Activated T-cell treated with anti-CD3 and anti-CD28 coated beads, Interleukin-2, amount 50 U/mL, for 24 hours (primary cell): ENCODE data around the gene USP48.
"Not testable (repeated sequence)": the region's sequence is repeated elsewhere in the genome, so short reads cannot be mapped to it uniquely, and the experiment has no call there.

Experiments
- DNase-seq: peaks from one replicate; pipeline ENCODE4 v3.0.0-alpha.2; 2020
- H3K27ac Mint-ChIP-seq: 2 replicates; pipeline ENCODE4 v1.8.0; 2020; ENCODE audit warnings: mild to moderate bottlenecking, mixed read lengths
- H3K27me3 Mint-ChIP-seq: 2 replicates; pipeline ENCODE4 v1.8.0; 2020; ENCODE audit warnings: mixed read lengths
- H3K36me3 Mint-ChIP-seq: 2 replicates; pipeline ENCODE4 v1.8.0; 2020; ENCODE audit warnings: low read depth, mixed read lengths
- H3K4me1 Mint-ChIP-seq: 2 replicates; pipeline ENCODE4 v1.8.0; 2020; ENCODE audit warnings: low read depth, mixed read lengths
- H3K4me3 Mint-ChIP-seq: 2 replicates; pipeline ENCODE4 v1.8.0; 2020; ENCODE audit warnings: mild to moderate bottlenecking, moderate library complexity, mixed read lengths
- H3K9me3 Mint-ChIP-seq: 2 replicates; pipeline ENCODE4 v1.8.0; 2020; ENCODE audit warnings: mixed read lengths

The USP48 gene, protein sequence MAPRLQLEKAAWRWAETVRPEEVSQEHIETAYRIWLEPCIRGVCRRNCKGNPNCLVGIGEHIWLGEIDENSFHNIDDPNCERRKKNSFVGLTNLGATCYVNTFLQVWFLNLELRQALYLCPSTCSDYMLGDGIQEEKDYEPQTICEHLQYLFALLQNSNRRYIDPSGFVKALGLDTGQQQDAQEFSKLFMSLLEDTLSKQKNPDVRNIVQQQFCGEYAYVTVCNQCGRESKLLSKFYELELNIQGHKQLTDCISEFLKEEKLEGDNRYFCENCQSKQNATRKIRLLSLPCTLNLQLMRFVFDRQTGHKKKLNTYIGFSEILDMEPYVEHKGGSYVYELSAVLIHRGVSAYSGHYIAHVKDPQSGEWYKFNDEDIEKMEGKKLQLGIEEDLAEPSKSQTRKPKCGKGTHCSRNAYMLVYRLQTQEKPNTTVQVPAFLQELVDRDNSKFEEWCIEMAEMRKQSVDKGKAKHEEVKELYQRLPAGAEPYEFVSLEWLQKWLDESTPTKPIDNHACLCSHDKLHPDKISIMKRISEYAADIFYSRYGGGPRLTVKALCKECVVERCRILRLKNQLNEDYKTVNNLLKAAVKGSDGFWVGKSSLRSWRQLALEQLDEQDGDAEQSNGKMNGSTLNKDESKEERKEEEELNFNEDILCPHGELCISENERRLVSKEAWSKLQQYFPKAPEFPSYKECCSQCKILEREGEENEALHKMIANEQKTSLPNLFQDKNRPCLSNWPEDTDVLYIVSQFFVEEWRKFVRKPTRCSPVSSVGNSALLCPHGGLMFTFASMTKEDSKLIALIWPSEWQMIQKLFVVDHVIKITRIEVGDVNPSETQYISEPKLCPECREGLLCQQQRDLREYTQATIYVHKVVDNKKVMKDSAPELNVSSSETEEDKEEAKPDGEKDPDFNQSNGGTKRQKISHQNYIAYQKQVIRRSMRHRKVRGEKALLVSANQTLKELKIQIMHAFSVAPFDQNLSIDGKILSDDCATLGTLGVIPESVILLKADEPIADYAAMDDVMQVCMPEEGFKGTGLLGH

DNA sequence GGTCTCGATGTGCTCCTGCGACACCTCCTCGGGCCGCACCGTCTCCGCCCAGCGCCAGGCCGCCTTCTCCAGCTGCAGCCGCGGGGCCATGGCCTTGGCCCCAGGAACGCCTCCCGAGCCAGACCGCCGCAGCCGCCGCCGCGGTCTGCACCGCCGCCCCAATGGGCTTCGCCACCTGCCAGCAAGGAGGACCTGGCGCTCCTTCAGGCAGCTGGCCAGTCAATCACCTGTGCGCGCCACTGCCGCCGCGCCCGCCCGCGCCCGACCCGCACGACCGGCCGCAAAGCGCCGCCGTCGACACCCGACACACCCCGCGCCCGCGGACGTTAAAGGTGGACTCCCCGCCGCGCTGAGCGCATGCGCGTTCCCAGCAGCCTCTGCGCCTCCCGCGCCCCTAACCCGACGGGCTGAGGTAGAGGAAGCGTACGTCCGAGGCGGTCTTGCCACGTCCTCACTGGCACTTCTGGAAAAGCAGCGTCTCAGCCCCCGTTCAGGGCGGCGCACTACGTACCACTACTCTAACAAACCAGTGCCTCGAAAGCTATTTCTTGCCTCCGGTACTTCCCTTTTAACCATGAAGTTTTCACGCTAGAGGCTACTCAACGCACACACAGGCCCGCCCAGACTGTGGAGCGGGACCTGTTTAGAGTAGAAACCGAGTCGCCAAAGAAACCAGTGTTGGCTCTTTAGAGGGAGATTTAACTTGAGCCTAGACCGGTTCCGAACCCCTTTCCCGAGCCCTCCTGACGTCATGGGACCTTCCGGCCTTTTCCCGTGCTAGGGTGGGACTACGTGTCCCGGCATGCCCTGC is at the start of gene USP48:
TSS of gene USP48 (minus strand) at position 282 of the 811 bp plus-strand sequence. CDS start at position 90, 192 bp downstream.
- Mint-ChIP-seq H3K36me3 (peaks cover 28% of the 10 kb centered on the region), H3K4me3 (peak within 1 kb of the TSS; percentile 87), H3K9me3 (peaks cover 2% of the 10 kb centered on the region), H3K27me3 (no peaks in the 10 kb centered on the region), H3K4me1 (peaks cover 34% of the 10 kb centered on the region), H3K27ac (peak within 1 kb of the TSS; percentile 100)
- peak; percentile 97 for DNase-seq

DNA sequence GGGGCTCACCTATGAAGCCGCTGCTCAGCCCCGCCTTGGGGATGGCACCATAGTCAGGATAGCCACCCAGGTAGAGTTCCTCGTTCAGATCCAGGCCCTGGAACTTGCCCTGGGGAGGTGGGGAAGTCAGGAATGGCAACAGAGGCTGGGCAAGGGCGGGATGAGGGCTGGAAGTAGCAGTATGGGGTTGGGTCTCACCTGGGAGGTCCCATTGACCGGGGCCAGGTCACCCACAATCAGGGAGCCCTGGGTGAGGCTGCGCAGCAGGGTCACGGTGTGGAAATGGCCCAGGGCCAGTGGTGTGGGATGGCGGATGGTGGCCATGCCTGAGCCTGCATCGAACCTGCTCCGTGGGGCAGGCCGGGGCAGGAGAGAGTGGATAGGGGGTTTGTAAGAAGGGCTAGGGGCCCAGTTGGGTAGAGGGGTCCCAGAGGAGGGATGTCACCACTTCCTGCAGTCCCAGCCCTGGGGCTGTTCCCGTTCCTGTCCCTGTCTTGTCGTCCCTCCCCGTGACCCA is 48.6 kb upstream of the USP48 start:
- Mint-ChIP-seq H3K4me3 (no peak overlapping the region), H3K36me3 (peaks cover 11% of the 10 kb centered on the region), H3K27ac (no peak overlapping the region), H3K9me3 (peaks cover 8% of the 10 kb centered on the region), H3K27me3 (no peaks in the 10 kb centered on the region), H3K4me1 (no peaks in the 10 kb centered on the region)
- no peak for DNase-seq

DNA sequence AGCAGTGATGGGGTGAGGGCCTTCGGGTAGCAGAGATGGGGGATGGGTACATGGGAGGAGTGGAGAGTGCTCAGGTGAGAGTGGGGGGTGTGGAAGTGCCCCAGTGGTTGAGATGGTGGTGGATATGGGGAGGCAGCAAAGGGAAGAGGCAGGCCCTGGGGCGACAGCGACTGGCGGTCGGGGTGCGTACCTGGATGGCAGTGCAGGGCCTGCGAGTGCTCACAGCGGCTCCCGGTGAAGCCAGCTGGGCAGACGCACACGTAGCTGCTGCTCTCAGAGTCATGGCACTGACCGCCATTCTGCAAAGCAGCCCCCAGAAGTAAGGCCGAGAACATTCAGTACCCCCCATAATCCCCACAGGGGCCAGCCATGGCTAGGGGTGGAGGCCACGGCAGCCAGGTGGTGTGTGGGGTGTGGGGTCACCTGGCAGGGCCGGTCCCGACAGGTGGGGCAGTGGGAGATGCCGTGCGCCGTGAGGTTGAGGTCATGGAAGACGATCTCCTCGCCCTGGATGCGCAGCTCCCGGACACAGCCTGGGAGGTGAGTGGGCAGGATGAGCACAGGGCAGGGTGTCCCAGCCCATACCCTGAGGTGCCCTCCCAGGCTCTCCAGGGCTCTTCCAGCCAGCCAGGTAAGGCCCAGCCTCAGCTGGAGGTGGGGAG is 48.0 kb upstream of the USP48 start:
- Mint-ChIP-seq H3K27ac (no peak overlapping the region), H3K9me3 (peaks cover 8% of the 10 kb centered on the region), H3K4me3 (no peak overlapping the region), H3K4me1 (no peaks in the 10 kb centered on the region), H3K36me3 (peaks cover 11% of the 10 kb centered on the region), H3K27me3 (no peaks in the 10 kb centered on the region)
- no peak for DNase-seq

DNA sequence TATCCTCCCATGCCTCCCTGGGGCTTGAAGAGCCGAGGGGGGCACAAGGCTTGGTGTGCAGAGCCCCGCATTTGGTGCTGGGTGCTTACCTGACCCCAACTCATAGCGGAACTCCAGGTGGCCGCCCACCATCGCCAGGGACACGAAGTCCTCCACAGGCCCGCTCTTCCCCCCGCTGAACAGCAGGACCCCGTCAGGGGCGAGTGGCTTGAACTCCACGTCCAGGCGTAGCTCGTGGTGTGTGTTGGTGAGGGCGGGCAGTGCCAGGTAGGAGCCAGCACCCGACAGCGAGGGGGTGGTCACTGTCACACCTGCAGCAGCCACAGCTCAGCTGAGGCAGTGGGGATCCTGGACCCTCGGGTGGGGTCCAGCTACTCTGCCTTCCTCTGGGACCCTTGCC is 46.3 kb upstream of the USP48 start:
- H3K36me3 Mint-ChIP-seq, result peaks cover 7% of the 10 kb centered on the region
- no peak for DNase-seq
- H3K27ac Mint-ChIP-seq, result no peak overlapping the region
- no peak overlapping the region for H3K4me3 Mint-ChIP-seq
- peaks cover 7% of the 10 kb centered on the region for H3K9me3 Mint-ChIP-seq
- no peaks in the 10 kb centered on the region for H3K27me3 Mint-ChIP-seq
- H3K4me1 Mint-ChIP-seq, result no peaks in the 10 kb centered on the region

DNA sequence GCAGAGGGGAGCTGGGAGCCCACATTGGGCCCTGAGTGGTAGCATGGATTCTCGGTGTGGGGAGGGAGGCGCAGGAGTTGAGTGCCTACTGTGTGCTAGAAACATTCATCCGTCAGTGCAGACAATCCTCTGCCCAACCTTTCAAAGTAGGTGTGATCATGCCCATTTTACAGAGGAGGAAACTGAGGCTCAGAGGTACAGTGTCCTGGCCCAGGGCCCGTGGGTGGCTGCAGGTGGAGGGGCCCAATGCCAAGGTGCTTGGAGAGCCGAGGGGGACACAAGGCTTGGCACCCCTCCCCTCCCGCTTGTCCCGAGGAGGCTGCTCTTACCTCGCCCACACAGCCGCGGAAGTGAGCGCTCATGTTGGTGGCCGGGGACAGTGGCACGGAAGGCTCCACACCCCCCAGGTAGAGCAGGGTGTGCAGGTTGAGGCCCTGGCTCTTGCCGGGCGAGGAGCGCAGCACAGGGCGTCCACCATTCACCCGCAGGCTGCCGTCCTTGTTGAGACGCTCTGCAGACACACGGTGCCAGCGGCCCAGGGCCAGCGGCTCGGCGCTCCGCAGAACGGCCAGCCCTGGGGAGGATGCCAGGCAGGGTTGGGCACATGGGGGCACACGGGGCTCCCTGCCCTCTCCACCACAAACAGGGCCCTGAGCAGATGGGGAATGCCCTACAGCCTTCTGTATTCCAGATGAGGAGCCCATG is 45.7 kb upstream of the USP48 start:
- DNase-seq, result no peak
- Mint-ChIP-seq H3K36me3 (peaks cover under 1% of the 10 kb centered on the region), H3K4me3 (no peak overlapping the region), H3K27ac (no peak overlapping the region), H3K4me1 (no peaks in the 10 kb centered on the region), H3K27me3 (peaks cover 3% of the 10 kb centered on the region), H3K9me3 (peaks cover under 1% of the 10 kb centered on the region)

DNA sequence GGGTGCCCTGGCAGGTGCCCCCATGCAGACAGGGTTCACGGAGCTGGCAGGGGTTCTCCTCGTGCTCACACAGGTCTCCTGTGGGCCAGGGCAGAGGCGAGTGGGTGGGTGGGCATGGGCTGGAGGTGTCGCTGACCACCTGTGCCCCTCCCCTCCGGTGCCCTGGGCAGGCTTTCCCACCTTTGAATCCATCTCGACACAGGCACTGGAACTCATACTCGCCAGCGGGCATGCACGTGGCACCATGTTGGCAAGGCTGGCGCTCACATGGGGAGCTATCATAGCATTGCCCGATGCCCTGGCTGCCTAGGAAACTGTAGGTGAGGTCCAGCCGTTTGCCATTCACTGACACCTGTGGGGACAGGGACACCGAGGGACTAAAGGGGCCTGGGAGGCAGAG is 45.1 kb upstream of the USP48 start:
- Mint-ChIP-seq H3K9me3 (no peaks in the 10 kb centered on the region), H3K27me3 (peaks cover 5% of the 10 kb centered on the region), H3K4me3 (no peak overlapping the region), H3K27ac (no peak overlapping the region), H3K36me3 (no peaks in the 10 kb centered on the region), H3K4me1 (no peaks in the 10 kb centered on the region)
- no peak for DNase-seq

DNA sequence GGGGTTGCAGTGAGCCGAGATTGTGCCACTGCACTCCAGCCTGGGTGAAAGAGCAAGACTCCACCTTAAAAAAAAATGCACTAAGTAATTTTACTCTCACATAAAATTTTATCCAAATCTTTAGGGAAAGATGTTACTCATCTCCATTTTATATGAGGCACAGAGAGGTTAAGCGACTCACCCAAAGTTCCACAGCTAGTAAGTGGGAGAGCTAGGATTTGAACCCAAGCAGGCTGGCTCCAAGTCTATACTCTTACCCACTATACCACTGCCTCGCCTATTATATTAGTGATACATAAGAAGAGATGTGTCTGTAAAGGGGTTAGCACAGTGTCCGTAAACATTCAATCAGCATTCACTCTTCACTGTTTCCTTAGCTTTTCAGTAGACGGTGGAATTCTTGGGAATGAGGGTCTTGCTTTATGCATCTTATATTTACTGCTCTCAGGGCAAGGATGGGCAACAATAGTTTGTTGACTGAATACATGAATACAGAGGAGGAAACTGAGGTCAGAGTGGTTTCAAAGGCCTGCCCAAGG is 44.3 kb upstream of the USP48 start:
- no peaks in the 10 kb centered on the region for H3K9me3 Mint-ChIP-seq
- DNase-seq, result no peak
- H3K27me3 Mint-ChIP-seq, result peaks cover 5% of the 10 kb centered on the region
- H3K4me1 Mint-ChIP-seq, result no peaks in the 10 kb centered on the region
- no peak overlapping the region for H3K27ac Mint-ChIP-seq
- no peaks in the 10 kb centered on the region for H3K36me3 Mint-ChIP-seq
- no peak overlapping the region for H3K4me3 Mint-ChIP-seq

DNA sequence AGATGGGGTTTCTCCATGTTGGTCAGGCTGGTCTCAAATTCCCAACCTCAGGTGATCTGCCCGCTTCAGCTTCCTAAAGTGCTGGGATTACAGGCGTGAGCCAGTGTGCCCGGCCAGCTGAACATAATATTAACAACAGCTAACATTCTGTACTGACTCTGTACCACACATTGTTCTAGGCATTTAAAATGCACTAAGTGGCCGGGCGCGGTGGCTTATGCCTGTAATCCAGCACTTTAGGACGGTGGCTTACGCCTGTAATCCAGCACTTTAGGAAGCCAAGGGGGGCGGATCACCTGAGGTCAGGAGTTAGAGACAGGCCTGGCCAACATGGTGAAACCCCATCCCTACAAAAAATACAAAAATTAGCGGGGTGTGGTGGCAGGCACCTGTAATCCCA is 43.7 kb upstream of the USP48 start:
- H3K4me3 Mint-ChIP-seq, H3K27ac Mint-ChIP-seq, H3K4me1 Mint-ChIP-seq, DNase-seq, H3K36me3 Mint-ChIP-seq, H3K27me3 Mint-ChIP-seq, H3K9me3 Mint-ChIP-seq: not testable (repeated sequence)

DNA sequence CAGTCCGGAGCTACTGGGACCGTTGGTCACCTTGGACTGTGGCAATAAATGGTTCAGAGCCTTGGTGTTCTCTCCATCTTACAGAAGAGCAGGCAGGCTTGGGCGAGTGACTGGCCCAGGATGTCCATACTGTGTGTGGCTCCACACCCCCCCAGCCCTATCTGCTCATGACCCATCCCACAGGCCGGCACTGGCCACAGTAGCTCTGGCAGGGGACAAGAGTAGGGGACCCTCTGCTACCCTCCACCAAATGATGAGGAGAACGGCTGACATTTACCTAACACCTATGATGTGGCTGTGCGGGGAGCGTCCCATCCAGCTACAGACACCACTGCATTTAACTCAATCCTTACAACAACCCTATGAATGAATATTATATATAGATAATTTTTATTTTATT is 42.4 kb upstream of the USP48 start:
- no peaks in the 10 kb centered on the region for H3K4me1 Mint-ChIP-seq
- no peaks in the 10 kb centered on the region for H3K36me3 Mint-ChIP-seq
- no peak for DNase-seq
- peaks cover 5% of the 10 kb centered on the region for H3K27me3 Mint-ChIP-seq
- no peaks in the 10 kb centered on the region for H3K9me3 Mint-ChIP-seq
- H3K4me3 Mint-ChIP-seq, result no peak overlapping the region
- H3K27ac Mint-ChIP-seq, result no peak overlapping the region

DNA sequence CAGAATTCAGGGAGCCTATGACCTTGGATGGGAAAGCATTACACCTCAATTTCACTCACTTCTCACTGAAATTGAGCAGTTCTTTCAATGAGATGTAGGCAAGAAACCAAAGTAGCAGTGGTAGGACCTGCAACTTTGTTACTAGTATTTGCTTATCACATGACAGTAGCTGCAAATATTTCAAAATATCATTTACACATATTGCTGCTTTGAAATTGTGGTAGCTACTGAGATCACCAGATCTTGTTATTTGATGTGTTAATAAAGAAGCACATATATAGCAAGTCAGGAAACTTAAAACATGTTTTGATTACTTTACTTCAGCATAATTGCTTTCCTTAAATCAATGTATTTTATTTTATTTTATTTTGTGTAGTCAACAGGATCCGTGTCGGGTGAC is 42.0 kb upstream of the USP48 start:
- DNase-seq, result no peak
- no peak overlapping the region for H3K4me3 Mint-ChIP-seq
- no peaks in the 10 kb centered on the region for H3K9me3 Mint-ChIP-seq
- no peaks in the 10 kb centered on the region for H3K36me3 Mint-ChIP-seq
- H3K4me1 Mint-ChIP-seq, result no peaks in the 10 kb centered on the region
- H3K27ac Mint-ChIP-seq, result no peak overlapping the region
- peaks cover 5% of the 10 kb centered on the region for H3K27me3 Mint-ChIP-seq

DNA sequence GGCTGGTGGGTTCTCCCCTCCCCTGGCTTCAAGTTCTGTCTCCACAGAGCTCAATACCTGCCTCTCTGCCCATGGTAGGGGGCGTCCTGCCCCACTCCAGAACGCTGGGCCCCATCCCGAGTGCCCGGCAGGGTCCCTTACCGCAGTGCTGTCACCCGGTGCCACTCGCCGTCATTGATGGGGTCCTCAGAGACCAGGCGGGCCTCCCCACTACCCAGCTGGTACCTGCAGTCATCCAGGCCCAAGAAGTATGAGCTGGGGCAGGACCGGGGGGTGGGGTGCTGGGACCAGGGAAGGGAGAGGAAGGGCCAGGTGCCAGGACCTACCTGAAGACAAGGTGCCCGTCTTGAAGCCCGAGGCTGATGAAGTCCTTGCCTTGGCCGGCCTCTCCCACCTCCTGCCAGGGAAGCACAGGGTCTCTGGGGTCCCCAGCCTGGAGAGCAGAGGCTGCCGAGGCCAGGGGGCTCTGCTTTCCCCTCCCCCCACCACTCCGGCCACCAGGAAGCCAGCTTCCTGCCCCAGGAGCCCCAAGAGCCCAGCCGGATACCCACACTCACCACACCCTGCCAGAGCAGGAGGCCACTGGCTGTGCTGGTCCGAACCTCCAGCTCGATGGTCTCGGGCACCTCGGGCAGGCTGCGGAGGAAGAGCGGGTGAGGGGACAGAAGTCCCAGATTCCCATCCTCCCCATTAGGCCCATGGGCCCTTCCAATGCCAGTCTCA is 41.2 kb upstream of the USP48 start:
- H3K4me1 Mint-ChIP-seq, result no peaks in the 10 kb centered on the region
- no peaks in the 10 kb centered on the region for H3K36me3 Mint-ChIP-seq
- H3K27me3 Mint-ChIP-seq, result peaks cover 5% of the 10 kb centered on the region
- no peaks in the 10 kb centered on the region for H3K9me3 Mint-ChIP-seq
- no peak overlapping the region for H3K4me3 Mint-ChIP-seq
- H3K27ac Mint-ChIP-seq, result no peak overlapping the region
- DNase-seq, result no peak

DNA sequence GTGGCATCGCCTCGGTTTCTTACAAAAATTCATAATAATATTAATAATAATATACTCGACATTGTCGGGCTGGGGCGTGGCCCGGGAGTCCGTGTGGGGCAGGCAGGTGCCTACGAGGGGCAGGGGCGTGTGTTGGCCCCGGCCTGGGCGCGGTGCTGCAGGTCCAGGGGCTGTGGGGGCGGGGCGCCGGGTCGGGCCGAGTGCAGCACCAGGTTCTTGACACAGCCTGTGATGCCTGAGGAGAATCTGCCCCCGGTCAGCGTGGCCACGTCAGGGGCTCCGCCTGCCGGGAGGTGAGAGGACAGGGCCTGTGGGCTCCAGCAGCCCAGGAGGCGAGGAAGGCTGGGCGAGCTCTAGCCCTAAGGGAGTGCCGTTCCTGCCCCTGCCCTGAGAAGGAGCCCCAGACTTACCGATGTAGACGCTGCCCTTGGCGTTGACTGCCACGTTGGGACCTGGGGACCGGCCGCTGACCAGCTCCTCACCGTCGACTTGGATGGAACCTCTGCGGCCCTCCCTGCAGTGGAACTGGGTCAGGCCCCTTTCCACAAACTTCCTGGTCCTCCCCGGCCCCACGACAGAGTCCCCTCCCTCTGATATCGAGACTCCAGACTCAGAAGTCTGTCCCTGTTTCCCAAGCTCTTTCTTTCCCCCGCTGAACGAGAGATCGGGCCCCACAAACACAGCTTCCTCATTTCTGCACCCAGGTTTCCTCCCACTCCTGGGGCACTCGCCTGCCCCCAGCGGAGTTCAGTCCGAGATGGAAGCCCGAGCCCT is 40.4 kb upstream of the USP48 start:
- Mint-ChIP-seq H3K4me3 (no peak overlapping the region), H3K36me3 (no peaks in the 10 kb centered on the region), H3K27ac (no peak overlapping the region), H3K27me3 (peaks cover 5% of the 10 kb centered on the region), H3K4me1 (peaks cover 2% of the 10 kb centered on the region), H3K9me3 (no peaks in the 10 kb centered on the region)
- DNase-seq, result no peak
